K562 (cell line): Measurements from ENCODE around the gene TMEM184A. TPM values are rescaled to one million over a fixed set of nuclear protein-coding genes. Genes with fewer than 3 reads are reported as not detected.

Experiments
- ATAC-seq: fragments of 200-7000 bp; cut with Tn5 transposase; 3 replicates; pipeline ENCODE4 v1.9.1; 2020; ENCODE audit warnings: moderate library complexity
- BruUV-seq: library from RNA; stranded (reverse); fragments of 400-500 nt; replicated peaks from 2 replicates; lab custom pipeline; 2021; lab: Mats Ljungman, UMichigan
- CTCF ChIA-PET: fragments of 300-600 bp; formaldehyde crosslinking; extraction: SDS; loops from one replicate; lab custom pipeline; 2021; ENCODE audit warnings: low intra/inter-chr PET ratio; lab: Yijun Ruan, JAX
- POLR2A ChIA-PET: fragments of 300-600, 350-650 bp; sonication (Branson Sonifier 250); formaldehyde crosslinking; extraction: SDS; loops from one replicate; lab custom pipeline; 2021; ENCODE audit warnings: antibody characterized with exemption, inconsistent platforms; lab: Yijun Ruan, JAX
- DNase-seq, 4 experiments: peaks; one replicate each; pipeline versions ENCODE4 v3.0.0 to v3.0.0-alpha.2; 2011 to 2018; ENCODE audit warnings: low spot score in 3 of 4, mixed read lengths in 3 of 4; ENCODE audit errors: extremely low read depth in 1 of 4
- FAIRE-seq: peaks from 2 replicates; lab custom pipeline; 2011; peaks lifted over from hg19 to GRCh38; lab: Jason Lieb, UNC
- H2AFZ ChIP-seq: 2 replicates; pipeline ENCODE4 v1.6.0; 2011; ENCODE audit warnings: low read depth, low read length, control low read depth, inconsistent platforms
- H3K27ac ChIP-seq: fragments of 200-600 bp; 3 replicates; pipeline ENCODE4 v1.8.0; 2011; ENCODE audit warnings: low read depth, mild to moderate bottlenecking, control low read depth, inconsistent platforms, low read length, moderate library complexity, mixed read lengths; ENCODE audit errors: extremely low read depth
- H3K27me3 ChIP-seq, 2 experiments: fragments of 300-600 bp in 1 of 2; 2 replicates in 1 of 2; 3 replicates in 1 of 2; pipeline versions ENCODE4 v1.6.0 to v1.8.0; 2011; ENCODE audit warnings: inconsistent platforms in 2 of 2, low read length in 2 of 2, mild to moderate bottlenecking in 1 of 2, mixed read lengths in 1 of 2, moderate library complexity in 1 of 2; ENCODE audit not compliant: control insufficient read depth in 2 of 2, insufficient read depth in 2 of 2
- H3K36me3 ChIP-seq: fragments of 300-600 bp; 3 replicates; pipeline ENCODE4 v1.8.0; 2011; ENCODE audit warnings: mild to moderate bottlenecking, low read length, inconsistent platforms; ENCODE audit not compliant: control insufficient read depth, insufficient read depth
- H3K4me1 ChIP-seq, 2 experiments: fragments of 200-600 bp in 1 of 2; replicated peaks in 1 of 2; 2 replicates in 1 of 2; 3 replicates in 1 of 2; pipeline versions ENCODE4 v1.5.1 to v1.8.0; 2011; ENCODE audit warnings: inconsistent platforms in 2 of 2, low read length in 2 of 2, mild to moderate bottlenecking in 1 of 2, mixed read lengths in 1 of 2, moderate library complexity in 1 of 2; ENCODE audit not compliant: control insufficient read depth in 2 of 2, insufficient read depth in 2 of 2
- H3K4me2 ChIP-seq: 2 replicates; pipeline ENCODE4 v1.6.1; 2011; ENCODE audit warnings: low read length, control low read depth, inconsistent platforms, mixed read lengths; ENCODE audit not compliant: insufficient read depth
- H3K4me3 ChIP-seq: fragments of 200-600 bp; sonication (generic), shearing (Covaris generic); 2 replicates; pipeline ENCODE4 v1.5.1; 2016; ENCODE audit warnings: control low read depth, inconsistent platforms
- H3K79me2 ChIP-seq: fragments of 200-600 bp; 3 replicates; pipeline ENCODE4 v1.8.0; 2011; ENCODE audit warnings: low read length, inconsistent platforms; ENCODE audit not compliant: control insufficient read depth, insufficient read depth
- H3K9ac ChIP-seq, 2 experiments: 2 replicates each; pipeline versions ENCODE4 v1.6.0 to v1.6.1; 2011; ENCODE audit warnings: low read depth in 2 of 2, low read length in 2 of 2, control low read depth in 1 of 2, inconsistent platforms in 1 of 2, mild to moderate bottlenecking in 1 of 2, mixed read lengths in 1 of 2; ENCODE audit not compliant: insufficient read depth in 1 of 2
- H3K9me1 ChIP-seq: one replicate; pipeline ENCODE4 v1.6.0; 2011; ENCODE audit warnings: inconsistent platforms, mild to moderate bottlenecking, low read length, moderate library complexity; ENCODE audit not compliant: control insufficient read depth, insufficient read depth
- H3K9me3 ChIP-seq: replicated peaks from 2 replicates; pipeline ENCODE4 v1.5.1; 2011; ENCODE audit warnings: low read depth, low read length, inconsistent platforms; ENCODE audit not compliant: control insufficient read depth, insufficient read depth
- H4K20me1 ChIP-seq: replicated peaks from 2 replicates; pipeline ENCODE4 v1.6.1; 2011; ENCODE audit warnings: low read length, inconsistent platforms, mixed read lengths; ENCODE audit not compliant: control insufficient read depth, insufficient read depth
- ARID1B ChIP-seq: fragments of 450-650 bp; IDR thresholded peaks from 2 replicates; pipeline ENCODE4 v1.6.1; 2016; ENCODE audit warnings: antibody characterized with exemption, mild to moderate bottlenecking, inconsistent platforms
- ETV5 ChIP-seq: sonication (generic); formaldehyde crosslinking; IDR thresholded peaks from 2 replicates; pipeline ENCODE4 v1.4.0; 2020; ENCODE audit warnings: low read depth, mild to moderate bottlenecking, missing genetic modification reagents
- EWSR1 ChIP-seq: fragments of 450-650 bp; IDR thresholded peaks from 2 replicates; pipeline ENCODE4 v1.6.1; 2018; ENCODE audit warnings: borderline replicate concordance, mild to moderate bottlenecking, low read depth, moderate library complexity; ENCODE audit not compliant: partially characterized antibody
- HMG20A ChIP-seq: fragments of 450-650 bp; formaldehyde crosslinking; conservative IDR thresholded peaks from 2 replicates; pipeline ENCODE4 v1.4.0; 2020; ENCODE audit warnings: mild to moderate bottlenecking, mixed read lengths
- MEF2A ChIP-seq: IDR thresholded peaks from 2 replicates; pipeline ENCODE4 v1.6.1; 2011; ENCODE audit warnings: low read depth, mild to moderate bottlenecking, low read length, moderate library complexity; ENCODE audit not compliant: control insufficient read depth
- NONO ChIP-seq, 2 experiments: fragments of 200-400 bp in 1 of 2; fragments of 450-650 bp in 1 of 2; formaldehyde crosslinking in 1 of 2; IDR thresholded peaks; 2 replicates each; pipeline ENCODE4 v1.6.1; 2017; ENCODE audit warnings: low read depth in 2 of 2, mild to moderate bottlenecking in 2 of 2, moderate library complexity in 2 of 2, low read length in 1 of 2
- TFAP4 ChIP-seq: sonication (generic); formaldehyde crosslinking; IDR thresholded peaks from 2 replicates; pipeline ENCODE4 v1.8.0; 2022; ENCODE audit warnings: missing genetic modification reagents, mild to moderate bottlenecking, moderate library complexity, borderline replicate concordance
- ZBTB43 ChIP-seq: sonication (generic); formaldehyde crosslinking; IDR thresholded peaks from 2 replicates; pipeline ENCODE4 v1.8.0; 2023; ENCODE audit warnings: mild to moderate bottlenecking, missing genetic modification reagents
- ZC3H11A ChIP-seq: IDR thresholded peaks from 2 replicates; pipeline ENCODE4 v1.6.1; 2012; ENCODE audit warnings: low read depth, low read length, improper control_type of control experiment
- ZFP36 ChIP-seq: fragments of 150-350 bp; IDR thresholded peaks from 2 replicates; pipeline ENCODE4 v1.6.1; 2018; ENCODE audit warnings: low read length, low read depth; ENCODE audit not compliant: partially characterized antibody
- WGBS: fragments of 100-300 bp; shearing (Covaris generic); methylation state at CpG from one replicate; pipeline ENCODE4 v1.1.6; 2016; ENCODE audit warnings: low coverage, mixed read lengths; ENCODE audit not compliant: insufficient coverage; ENCODE audit errors: missing lambda C conversion rate; 5-methylcytosine and 5-hydroxymethylcytosine counted together
- in situ Hi-C: fragments of 300-500 bp; cut with MboI; formaldehyde crosslinking; loops from 4 replicates; pipeline ENCODE4 v1.15.0; 2018; ENCODE audit warnings: inconsistent platforms, mixed read lengths
- intact Hi-C: fragments of 100-400 bp; cut with micrococcal nuclease; formaldehyde crosslinking; loops from 2 replicates; pipeline ENCODE4 v1.14.2; 2022
- polyA plus RNA-seq, 8 experiments: library from polyadenylated mRNA; depleted of rRNA in 4 of 8; stranded (reverse) in 5 of 8; unstranded in 3 of 8; fragments of >200 nt; fragmentation: Nextera tagmentation in 2 of 8; fragmentation: Illumina TruSeq in 1 of 8; extraction: Ambion mirVana in 2 of 8; extraction: Trizol in 1 of 8; gene quantifications; 2 replicates each; pipeline versions ENCODE4 v1.2.1 to v1.2.3, GENCODE V29; 2011 to 2014; ENCODE audit warnings: inconsistent platforms in 1 of 8, missing spikeins in 1 of 8
- total RNA-seq, 7 experiments: library from RNA; depleted of rRNA in 6 of 7; stranded (reverse); fragments of >200 nt in 6 of 7; fragmentation: Illumina TruSeq in 2 of 7; extraction: Trizol in 2 of 7; gene quantifications; 2 replicates each; pipeline versions ENCODE4 v1.2.1 to v1.2.3, GENCODE V29; 2011 to 2021; ENCODE audit warnings: low replicate concordance in 1 of 7

TMEM184A gene
- total and polyA plus RNA-seq, 9 of the 15 experiments (the other 6 are each of a cell fraction or from before 2014, with no cell fraction given), result 0.10 to 0.18 (median 0.11) TPM; not detected in 6

GRCh38 chr7:1603346-1604225, 47.6 kb upstream of the TMEM184A start:
- peaks cover 2% of the 10 kb centered on the region for H3K9me1 ChIP-seq
- in situ Hi-C loops, result no loop called here
- peaks cover 53 to 87% of the 10 kb centered on the region in 2 experiments for H3K27me3 ChIP-seq
- H3K9me3 ChIP-seq, result no peaks in the 10 kb centered on the region; the same call in 1 of the 2 replicates
- ChIA-PET POLR2A (interaction anchor here (0.5 to 0.6 kb wide), 3 partner anchors 12 to 111 kb away, joined by 3 to 4 read pairs (median 3); no protein-coding TSS in a partner anchor), CTCF (no interaction called here)
- ATAC-seq (peak; percentile 48; the same call in 1 of the 3 replicates), DNase-seq (no peak), FAIRE-seq (no peak)
- H3K4me2 ChIP-seq, result no peak overlapping the region
- H2AFZ ChIP-seq, result no peak overlapping the region
- H3K9ac ChIP-seq, result 0 out of 4 replicates have a peak overlapping the region, but pooled peaks of 1 of the 2 experiments have one; percentile 1
- intact Hi-C loops, result no loop called here
- no peak overlapping the region for H3K4me3 ChIP-seq
- 6% methylated on average over 27 of the region's 41 CpGs for WGBS
- no peaks in the 10 kb centered on the region for H3K36me3 ChIP-seq
- no peaks in the 10 kb centered on the region for H3K79me2 ChIP-seq
- TF ChIP-seq EWSR1, result no peak
- TF ChIP-seq, all 486 proteins: peak for 0
- BruUV-seq, result no TSS peak
- no peak overlapping the region for H3K27ac ChIP-seq
- peaks cover 0 to 29% of the 10 kb centered on the region in 2 experiments; a peak in 2 of 5 replicates for H3K4me1 ChIP-seq
- H4K20me1 ChIP-seq, result peaks cover 9% of the 10 kb centered on the region

- Histone ChIP-seq H3K9ac (no peak overlapping the region), H4K20me1 (peaks cover 6% of the 10 kb centered on the region), H3K36me3 (no peaks in the 10 kb centered on the region), H2AFZ (no peak overlapping the region), H3K27ac (no peak overlapping the region), H3K9me1 (peaks cover 2% of the 10 kb centered on the region), H3K9me3 (no peaks in the 10 kb centered on the region; the same call in 1 of the 2 replicates), H3K4me1 (peaks cover 0 to 21% of the 10 kb centered on the region in 2 experiments; a peak in 2 of 5 replicates), H3K79me2 (no peaks in the 10 kb centered on the region), H3K4me3 (no peak overlapping the region), H3K4me2 (no peak overlapping the region), H3K27me3 (peaks cover 60 to 88% of the 10 kb centered on the region in 2 experiments)
- intact Hi-C loops (no loop called here), in situ Hi-C loops (no loop called here)
- FAIRE-seq (no peak), ATAC-seq (no peak), DNase-seq (no peak)
- no TSS peak for BruUV-seq
- ChIA-PET CTCF (no interaction called here), POLR2A (no interaction called here)
- 2% methylated on average over 11 of the region's 15 CpGs for WGBS
- no peak for TF ChIP-seq HMG20A (CRISPR knock-in tag)
- no peak for TF ChIP-seq NONO (IDR thresholded peaks at IDR 0.05; ENCODE audit: low read depth in 2 of 2, low read length in 1 of 2)
- TF ChIP-seq ZBTB43 (CRISPR knock-in tag), result no peak
- no peak for TF ChIP-seq ZFP36
- TF ChIP-seq ARID1B, result no peak
- TF ChIP-seq ETV5 (CRISPR knock-in tag), result no peak
- no peak for TF ChIP-seq ZC3H11A
- TF ChIP-seq MEF2A, result no peak
- TF ChIP-seq TFAP4, result no peak
These were observed 46.4 kb upstream of the TMEM184A start for GRCh38 chr7:1602386-1602785.
